ENCODE measurements around the gene TMEM115.

TMEM115 gene

GRCh38 chr3:50358911-50359759 lies at the start of gene TMEM115:
Gene TMEM115 (minus strand): TSS chr3:50359521. CDS start chr3:50359063, 458 bp downstream.
- peak; percentile 89 to 91 for DNase-seq (ENCODE audit: low read depth in 1 of 2, low spot score in 1 of 2)

- no peak for DNase-seq (ENCODE audit: low read depth in 1 of 2, low spot score in 1 of 2)
Observed at GRCh38 chr3:50408443-50408944, 49.2 kb upstream of the TMEM115 start.

- DNase-seq (ENCODE audit: low read depth in 1 of 2, low spot score in 1 of 2) = no peak
Observed at GRCh38 chr3:50406487-50406886, 47.2 kb upstream of the TMEM115 start.

GRCh38 chr3:50405249-50405648 lies 45.9 kb upstream of the TMEM115 start:
- DNase-seq (ENCODE audit: low read depth in 1 of 2, low spot score in 1 of 2) = no peak

- DNase-seq (ENCODE audit: low read depth in 1 of 2, low spot score in 1 of 2) = no peak
Observed at GRCh38 chr3:50401978-50402595, 42.8 kb upstream of the TMEM115 start.

- no peak for DNase-seq (ENCODE audit: low read depth in 1 of 2, low spot score in 1 of 2)
Observed at GRCh38 chr3:50396502-50396901, 37.2 kb upstream of the TMEM115 start.

GRCh38 chr3:50395070-50395860 lies 35.9 kb upstream of the TMEM115 start:
- DNase-seq (ENCODE audit: low read depth in 1 of 2, low spot score in 1 of 2) = no peak

- no peak for DNase-seq (ENCODE audit: low read depth in 1 of 2, low spot score in 1 of 2)
Observed at GRCh38 chr3:50393061-50393460, 33.7 kb upstream of the TMEM115 start.

- DNase-seq (ENCODE audit: low read depth in 1 of 2, low spot score in 1 of 2) = no peak
Observed at GRCh38 chr3:50392101-50392715, 32.9 kb upstream of the TMEM115 start.

GRCh38 chr3:50390508-50391224 lies 31.3 kb upstream of the TMEM115 start:
- no peak for DNase-seq (ENCODE audit: low read depth in 1 of 2, low spot score in 1 of 2)

GRCh38 chr3:50389414-50389767 lies 30.1 kb upstream of the TMEM115 start:
- no peak for DNase-seq (ENCODE audit: low read depth in 1 of 2, low spot score in 1 of 2)

- DNase-seq (ENCODE audit: low read depth in 1 of 2, low spot score in 1 of 2) = no peak
Observed at GRCh38 chr3:50388720-50389413, 29.5 kb upstream of the TMEM115 start.

- DNase-seq (ENCODE audit: low read depth in 1 of 2, low spot score in 1 of 2) = no peak
Observed at GRCh38 chr3:50388016-50388719, 28.8 kb upstream of the TMEM115 start.

GRCh38 chr3:50385754-50386153 lies 26.4 kb upstream of the TMEM115 start:
- no peak for DNase-seq (ENCODE audit: low read depth in 1 of 2, low spot score in 1 of 2)

GRCh38 chr3:50383750-50384149 lies 24.4 kb upstream of the TMEM115 start:
- no peak for DNase-seq (ENCODE audit: low read depth in 1 of 2, low spot score in 1 of 2)

- no peak for DNase-seq (ENCODE audit: low read depth in 1 of 2, low spot score in 1 of 2)
Observed at GRCh38 chr3:50382722-50383121, 23.4 kb upstream of the TMEM115 start.

- no peak for DNase-seq (ENCODE audit: low read depth in 1 of 2, low spot score in 1 of 2)
Observed at GRCh38 chr3:50381383-50381782, 22.1 kb upstream of the TMEM115 start.

- no peak for DNase-seq (ENCODE audit: low read depth in 1 of 2, low spot score in 1 of 2)
Observed at GRCh38 chr3:50380405-50381085, 21.2 kb upstream of the TMEM115 start.

GRCh38 chr3:50378757-50379156 lies 19.4 kb upstream of the TMEM115 start:
- no peak for DNase-seq (ENCODE audit: low read depth in 1 of 2, low spot score in 1 of 2)

All from activated T-helper 1 cell treated with anti-CD3 and anti-CD28 coated beads, Interleukin-2, amount 50 U/mL, for 16 hours (primary cell).